Measurements from ENCODE around the gene SMIM24. TPM values are rescaled to one million over a fixed set of nuclear protein-coding genes. Genes with fewer than 3 reads are reported as not detected.
A peak's percentile ranks its signal among the peaks of the same experiment; 100 is the strongest.

Gene SMIM24
- total RNA-seq, 4 donors from 2014 or later: not detected

DNA sequence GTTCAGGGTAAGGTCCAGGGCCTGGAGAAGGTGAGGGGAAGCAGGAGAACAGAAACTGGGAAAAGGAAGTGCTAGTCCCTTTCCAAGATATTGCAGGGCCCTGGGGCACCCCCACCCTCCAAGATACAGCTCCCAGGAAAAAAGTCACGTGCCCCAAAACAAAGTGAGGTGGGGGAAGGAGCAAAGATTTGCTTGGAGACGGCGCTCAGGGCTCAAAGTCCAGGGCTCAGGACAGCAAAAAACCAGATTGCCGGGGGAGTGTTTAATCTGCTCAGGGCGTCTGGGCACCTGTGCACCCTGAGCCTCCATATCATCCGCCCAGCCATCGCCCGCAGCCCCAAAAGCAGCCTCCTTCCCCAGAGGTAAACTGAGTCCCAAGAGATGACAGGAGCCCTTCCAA, 6.3 kb downstream of the SMIM24 start:
- 58 to 67% methylated on average over 1 to 5 of the region's 8 CpGs for WGBS, 2 donors (ENCODE audit: low coverage in 1 of 2)

DNA sequence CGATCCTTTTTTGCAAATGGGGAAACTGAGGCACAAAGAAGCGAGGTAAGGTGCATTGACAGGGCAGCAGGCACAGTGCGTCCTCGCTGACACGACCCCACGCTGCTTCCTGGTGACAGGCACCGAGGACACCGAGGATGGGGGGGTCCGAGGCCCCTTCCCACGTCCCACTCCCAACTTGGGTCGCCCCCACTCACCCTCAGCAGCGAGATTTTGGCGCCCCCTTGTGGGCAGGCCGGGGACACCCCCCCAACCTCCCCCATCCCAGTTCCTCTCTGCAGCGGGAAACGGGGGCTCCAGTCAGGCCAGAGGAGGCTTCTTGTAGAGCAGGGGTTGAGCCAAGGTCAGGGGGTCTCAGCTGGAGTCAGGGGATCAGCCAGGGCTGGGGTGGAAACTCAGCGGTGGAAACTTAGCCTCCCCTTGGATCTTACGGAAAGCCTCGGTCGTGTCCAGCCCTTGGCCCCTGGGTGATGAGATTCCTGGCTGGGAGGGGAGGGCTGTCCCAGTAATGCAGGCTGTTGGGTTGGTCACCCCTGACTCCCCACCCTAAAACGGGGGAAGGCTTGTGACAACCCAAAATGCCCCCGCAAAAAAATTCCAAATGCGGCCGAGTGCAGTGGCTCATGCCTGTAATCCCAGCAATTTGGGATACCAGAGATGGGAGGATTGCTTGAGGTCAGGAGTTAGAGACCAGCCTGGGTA, 8.2 kb downstream of the SMIM24 start:
- no peak for TF ChIP-seq POLR2A (IDR thresholded peaks at IDR 0.05)
- TF ChIP-seq, protein P1, sequence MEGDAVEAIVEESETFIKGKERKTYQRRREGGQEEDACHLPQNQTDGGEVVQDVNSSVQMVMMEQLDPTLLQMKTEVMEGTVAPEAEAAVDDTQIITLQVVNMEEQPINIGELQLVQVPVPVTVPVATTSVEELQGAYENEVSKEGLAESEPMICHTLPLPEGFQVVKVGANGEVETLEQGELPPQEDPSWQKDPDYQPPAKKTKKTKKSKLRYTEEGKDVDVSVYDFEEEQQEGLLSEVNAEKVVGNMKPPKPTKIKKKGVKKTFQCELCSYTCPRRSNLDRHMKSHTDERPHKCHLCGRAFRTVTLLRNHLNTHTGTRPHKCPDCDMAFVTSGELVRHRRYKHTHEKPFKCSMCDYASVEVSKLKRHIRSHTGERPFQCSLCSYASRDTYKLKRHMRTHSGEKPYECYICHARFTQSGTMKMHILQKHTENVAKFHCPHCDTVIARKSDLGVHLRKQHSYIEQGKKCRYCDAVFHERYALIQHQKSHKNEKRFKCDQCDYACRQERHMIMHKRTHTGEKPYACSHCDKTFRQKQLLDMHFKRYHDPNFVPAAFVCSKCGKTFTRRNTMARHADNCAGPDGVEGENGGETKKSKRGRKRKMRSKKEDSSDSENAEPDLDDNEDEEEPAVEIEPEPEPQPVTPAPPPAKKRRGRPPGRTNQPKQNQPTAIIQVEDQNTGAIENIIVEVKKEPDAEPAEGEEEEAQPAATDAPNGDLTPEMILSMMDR (IDR thresholded peaks at IDR 0.05): peak in 3 of 4 experiments; percentile 80 to 97 (median 82)
- no peak overlapping the region for H3K27ac ChIP-seq
- H3K9me3 ChIP-seq: no peaks in the 10 kb centered on the region
- 0 to 17% methylated on average over 1 to 7 of the region's 24 CpGs for WGBS, 2 donors (ENCODE audit: low coverage in 1 of 2)
- ATAC-seq: no peak
- H3K27me3 ChIP-seq: peaks cover 21% of the 10 kb centered on the region
- no peaks in the 10 kb centered on the region for H3K36me3 ChIP-seq
- H3K4me1 ChIP-seq: peaks cover 0 to 54% (median 10%) of the 10 kb centered on the region in 3 donors
- no peak overlapping the region for H3K4me3 ChIP-seq

More for the DNA sequence above, 6.3 kb downstream of the SMIM24 start:
- ATAC-seq: no peak
- Histone ChIP-seq H3K4me1 (peaks cover 0 to 35% (median 6%) of the 10 kb centered on the region in 3 donors), H3K4me3 (no peak overlapping the region), H3K9me3 (no peaks in the 10 kb centered on the region), H3K27me3 (peaks cover 25% of the 10 kb centered on the region), H3K36me3 (no peaks in the 10 kb centered on the region), H3K27ac (no peak overlapping the region)
- TF ChIP-seq, protein P1 (IDR thresholded peaks at IDR 0.05): no peak
- no peak for TF ChIP-seq POLR2AphosphoS5 (IDR thresholded peaks at IDR 0.05)
- no peak for TF ChIP-seq EP300 (IDR thresholded peaks at IDR 0.05)
- no peak for TF ChIP-seq POLR2A (IDR thresholded peaks at IDR 0.05)

DNA sequence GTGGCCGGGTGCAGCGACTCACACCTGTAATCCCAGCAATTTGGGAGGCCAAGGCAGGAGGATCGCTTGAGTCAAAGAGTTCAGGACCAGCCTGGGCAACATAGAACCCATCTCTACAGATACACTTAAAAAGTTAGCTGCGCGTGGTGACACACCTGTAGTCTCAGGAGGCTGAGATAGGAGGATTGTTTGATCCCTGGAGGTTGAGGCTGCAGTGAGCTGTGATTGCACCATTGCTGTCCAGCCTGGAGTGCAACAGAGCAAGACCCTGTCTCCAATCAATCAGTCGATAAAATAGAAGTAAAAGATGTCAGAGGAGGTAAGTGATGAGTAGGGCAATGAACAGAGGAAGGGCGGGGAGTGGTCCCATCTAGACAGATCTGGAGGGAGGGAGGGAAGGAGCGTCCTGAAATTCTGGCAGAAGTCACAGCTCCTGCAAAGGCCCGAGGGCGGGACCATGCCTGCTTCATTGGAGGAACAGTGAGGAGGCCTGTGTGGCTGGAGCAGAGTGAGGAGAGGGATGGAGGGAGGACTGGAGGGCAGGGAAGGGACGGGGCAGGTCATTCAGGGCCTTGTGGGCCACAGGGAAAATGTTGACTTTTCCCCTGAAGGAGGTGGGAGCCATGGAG, 9.7 kb downstream of the SMIM24 start:
- Histone ChIP-seq H3K9me3 (no peaks in the 10 kb centered on the region), H3K4me1 (peaks cover 0 to 69% (median 24%) of the 10 kb centered on the region in 3 donors), H3K27me3 (peaks cover 16% of the 10 kb centered on the region), H3K36me3 (no peaks in the 10 kb centered on the region), H3K4me3 (no peak overlapping the region), H3K27ac (peak overlapping the region in 3 of 4 donors; percentile 64 to 87 (median 85))
- TF ChIP-seq POLR2AphosphoS5 (IDR thresholded peaks at IDR 0.05) (no peak), POLR2A (IDR thresholded peaks at IDR 0.05) (no peak), EP300 (IDR thresholded peaks at IDR 0.05) (no peak)
- TF ChIP-seq, protein P1 (IDR thresholded peaks at IDR 0.05): no peak
- ATAC-seq: no peak
- 26 to 68% methylated on average over 5 to 9 of the region's 11 CpGs for WGBS, 2 donors (ENCODE audit: low coverage in 1 of 2)

DNA sequence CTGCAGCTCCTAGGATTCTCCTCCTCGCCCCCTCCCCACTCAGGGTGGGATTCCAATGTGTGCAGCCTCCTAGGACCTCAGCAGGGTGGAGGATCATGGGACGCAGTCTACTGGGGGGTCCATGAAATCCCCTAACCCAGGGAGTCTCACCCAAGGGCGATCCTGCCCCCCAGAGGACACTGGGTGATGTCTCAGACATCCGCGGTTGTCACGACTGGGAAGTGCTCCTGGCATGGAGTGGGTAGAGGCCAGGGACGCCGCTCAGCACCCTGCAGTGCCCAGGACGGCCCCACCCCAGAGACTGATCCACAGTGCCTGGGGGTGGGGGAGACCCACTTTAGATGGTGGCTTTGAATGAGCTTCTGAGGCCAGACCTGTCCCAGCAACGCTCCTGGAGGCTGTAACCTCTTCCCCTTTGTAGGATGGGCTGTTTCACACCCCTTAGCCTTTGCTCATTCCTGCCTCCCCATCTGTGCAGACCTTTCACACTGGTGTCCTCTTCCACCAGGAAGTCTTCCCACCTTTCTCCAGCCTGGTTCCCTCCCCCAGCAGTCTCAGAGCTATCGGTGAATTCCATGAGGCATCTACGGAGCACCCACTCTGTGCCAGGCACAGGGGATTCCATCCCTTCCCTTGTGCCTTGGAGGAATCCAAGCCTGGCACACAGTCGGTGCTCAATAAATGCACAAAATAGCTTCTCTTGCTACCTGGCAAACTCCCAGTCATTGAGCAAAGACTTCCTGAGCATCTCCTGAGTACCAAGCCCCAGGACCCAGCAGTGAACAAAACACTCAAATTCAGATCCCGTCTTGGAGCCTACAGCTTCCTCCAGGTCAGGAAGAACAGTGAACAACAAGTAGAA, 10.5 kb downstream of the SMIM24 start:
- 62% methylated on average over 2 of the region's 14 CpGs; no CpG with 5 or more reads in 1 of the 2 donors for WGBS, 2 donors (ENCODE audit: low coverage in 1 of 2)
- Histone ChIP-seq H3K36me3 (no peaks in the 10 kb centered on the region), H3K27me3 (peaks cover 8% of the 10 kb centered on the region), H3K27ac (peak overlapping the region in 3 of 4 donors; percentile 64 to 87 (median 85)), H3K4me3 (no peak overlapping the region), H3K9me3 (no peaks in the 10 kb centered on the region), H3K4me1 (peaks cover 0 to 77% (median 27%) of the 10 kb centered on the region in 3 donors)
- peak; percentile 3 for ATAC-seq
- TF ChIP-seq POLR2A (IDR thresholded peaks at IDR 0.05): no peak
- peak; percentile 19 for TF ChIP-seq POLR2AphosphoS5 (IDR thresholded peaks at IDR 0.05)
- no peak for TF ChIP-seq EP300 (IDR thresholded peaks at IDR 0.05)
- TF ChIP-seq, protein P1 (IDR thresholded peaks at IDR 0.05): peak in 3 of 4 experiments; percentile 29 to 41 (median 32)
